Mesendoderm (in vitro differentiated cells): ENCODE results near the gene PARP6.

Source experiments
- DNase-seq: peaks from one replicate; pipeline ENCODE4 v3.0.0; 2013
- H2AK5ac ChIP-seq: 2 replicates; pipeline ENCODE4 v1.6.1; 2013; ENCODE audit warnings: low read length, inconsistent platforms
- H2BK120ac ChIP-seq: 2 replicates; pipeline ENCODE4 v1.6.1; 2013; ENCODE audit warnings: low read depth, mild to moderate bottlenecking, low read length, moderate library complexity, mixed read lengths
- H2BK15ac ChIP-seq: replicated peaks from 2 replicates; pipeline ENCODE4 v1.6.1; 2013; ENCODE audit warnings: low read depth, mild to moderate bottlenecking, moderate library complexity
- H2BK5ac ChIP-seq: 2 replicates; pipeline ENCODE4 v1.6.1; 2013; ENCODE audit warnings: low read length, inconsistent platforms
- H3K18ac ChIP-seq: 2 replicates; pipeline ENCODE4 v1.6.1; 2013; ENCODE audit warnings: mild to moderate bottlenecking, low read length, mixed read lengths
- H3K23ac ChIP-seq: one replicate; pipeline ENCODE4 v1.6.1; 2013; ENCODE audit warnings: low read length
- H3K27ac ChIP-seq: 2 replicates; pipeline ENCODE4 v1.5.1; 2013; ENCODE audit warnings: low read depth, mild to moderate bottlenecking, inconsistent platforms, low read length, moderate library complexity
- H3K27me3 ChIP-seq: 2 replicates; pipeline ENCODE4 v1.6.1; 2013; ENCODE audit warnings: low read length, control low read depth, mild to moderate bottlenecking, inconsistent platforms; ENCODE audit not compliant: insufficient read depth, poor library complexity
- H3K36me3 ChIP-seq: 2 replicates; pipeline ENCODE4 v1.6.1; 2013; ENCODE audit warnings: low read length, inconsistent platforms; ENCODE audit not compliant: control insufficient read depth, insufficient read depth
- H3K4ac ChIP-seq: one replicate; pipeline ENCODE4 v1.6.1; 2013; ENCODE audit warnings: low read depth, mild to moderate bottlenecking, low read length, moderate library complexity
- H3K4me1 ChIP-seq: 2 replicates; pipeline ENCODE4 v1.6.1; 2013; ENCODE audit warnings: low read depth, low read length, inconsistent platforms; ENCODE audit not compliant: control insufficient read depth
- H3K4me2 ChIP-seq: 2 replicates; pipeline ENCODE4 v1.6.1; 2013; ENCODE audit warnings: low read length
- H3K4me3 ChIP-seq: 2 replicates; pipeline ENCODE4 v1.5.1; 2013; ENCODE audit warnings: mild to moderate bottlenecking, low read length
- H3K56ac ChIP-seq: one replicate; pipeline ENCODE4 v1.6.1; 2013; ENCODE audit warnings: low read length
- H3K79me1 ChIP-seq: 2 replicates; pipeline ENCODE4 v1.6.1; 2013; ENCODE audit warnings: low read length, inconsistent platforms
- H3K79me2 ChIP-seq: 2 replicates; pipeline ENCODE4 v1.6.1; 2013; ENCODE audit warnings: mild to moderate bottlenecking, low read length; ENCODE audit not compliant: control insufficient read depth, insufficient read depth
- H3K9ac ChIP-seq: 2 replicates; pipeline ENCODE4 v1.6.1; 2013; ENCODE audit warnings: low read length, inconsistent platforms
- H4K5ac ChIP-seq: one replicate; pipeline ENCODE4 v1.6.1; 2013; ENCODE audit warnings: low read length
- H4K8ac ChIP-seq: one replicate; pipeline ENCODE4 v1.6.1; 2013; ENCODE audit warnings: low read depth, mild to moderate bottlenecking, control low read depth, low read length, moderate library complexity
- WGBS: extraction: QIAGEN DNeasy Blood & Tissue Kit; methylation state at CpG from one replicate; pipeline ENCODE4 v1.1.7; 2013; ENCODE audit warnings: low lambda C conversion rate, missing lambda C conversion rate; ENCODE audit not compliant: insufficient coverage; ENCODE audit errors: extremely low coverage; 5-methylcytosine and 5-hydroxymethylcytosine counted together

PARP6 gene

GRCh38 chr15:72192416-72192815, 79.9 kb downstream of the PARP6 start:
- H3K79me2 ChIP-seq: no peaks in the 10 kb centered on the region
- H2BK120ac ChIP-seq: no peak overlapping the region
- no peak overlapping the region for H3K27ac ChIP-seq
- H3K56ac ChIP-seq: no peak overlapping the region
- H2BK15ac ChIP-seq: no peak overlapping the region
- H4K8ac ChIP-seq: no peak overlapping the region
- no peak overlapping the region for H3K9ac ChIP-seq
- H3K4me2 ChIP-seq: no peak overlapping the region
- no peak overlapping the region for H4K5ac ChIP-seq
- H3K4me3 ChIP-seq: no peak overlapping the region
- no peak overlapping the region for H2BK5ac ChIP-seq
- H3K18ac ChIP-seq: no peak overlapping the region
- no peak overlapping the region for H2AK5ac ChIP-seq
- H3K36me3 ChIP-seq: no peaks in the 10 kb centered on the region
- H3K4me1 ChIP-seq: no peaks in the 10 kb centered on the region
- WGBS: no CpG with 5 or more reads among the region's 3 CpGs
- no peaks in the 10 kb centered on the region for H3K79me1 ChIP-seq
- H3K4ac ChIP-seq: no peak overlapping the region
- H3K23ac ChIP-seq: no peak overlapping the region
- no peak for DNase-seq
- H3K27me3 ChIP-seq: no peaks in the 10 kb centered on the region
